HG02884 (cell line): Measurements from ENCODE around the gene FCER1G.

ENCODE experiments used
- ATAC-seq: cut with Tn5 transposase; IDR thresholded peaks from one replicate; pipeline ENCODE4 v1.9.1; 2021; ENCODE audit warnings: mild to moderate bottlenecking, moderate library complexity; ENCODE audit not compliant: unreplicated experiment

FCER1G gene

DNA sequence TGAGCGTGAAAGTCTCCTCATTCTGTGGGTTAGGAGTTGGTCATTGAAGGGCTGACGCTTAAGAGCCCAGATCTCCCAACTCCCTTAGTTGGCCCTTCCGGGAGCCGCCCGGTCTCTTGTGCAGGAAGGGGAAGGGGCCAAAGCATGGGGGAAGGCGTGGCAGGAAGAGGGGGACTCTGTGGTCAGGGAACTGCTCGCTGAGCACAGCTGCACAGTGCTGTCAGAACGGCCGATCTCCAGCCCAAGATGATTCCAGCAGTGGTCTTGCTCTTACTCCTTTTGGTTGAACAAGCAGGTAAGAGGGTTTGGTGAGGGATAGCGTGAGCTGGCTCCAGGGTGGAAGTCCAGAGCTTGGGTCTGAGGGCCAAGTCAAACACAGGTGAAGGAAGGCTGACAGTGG lies at the start of gene FCER1G:
Gene FCER1G (plus strand): TSS at position 220 of the 400 bp plus-strand sequence. CDS start 27 bp downstream, at position 247.
- ATAC-seq, result no peak

DNA sequence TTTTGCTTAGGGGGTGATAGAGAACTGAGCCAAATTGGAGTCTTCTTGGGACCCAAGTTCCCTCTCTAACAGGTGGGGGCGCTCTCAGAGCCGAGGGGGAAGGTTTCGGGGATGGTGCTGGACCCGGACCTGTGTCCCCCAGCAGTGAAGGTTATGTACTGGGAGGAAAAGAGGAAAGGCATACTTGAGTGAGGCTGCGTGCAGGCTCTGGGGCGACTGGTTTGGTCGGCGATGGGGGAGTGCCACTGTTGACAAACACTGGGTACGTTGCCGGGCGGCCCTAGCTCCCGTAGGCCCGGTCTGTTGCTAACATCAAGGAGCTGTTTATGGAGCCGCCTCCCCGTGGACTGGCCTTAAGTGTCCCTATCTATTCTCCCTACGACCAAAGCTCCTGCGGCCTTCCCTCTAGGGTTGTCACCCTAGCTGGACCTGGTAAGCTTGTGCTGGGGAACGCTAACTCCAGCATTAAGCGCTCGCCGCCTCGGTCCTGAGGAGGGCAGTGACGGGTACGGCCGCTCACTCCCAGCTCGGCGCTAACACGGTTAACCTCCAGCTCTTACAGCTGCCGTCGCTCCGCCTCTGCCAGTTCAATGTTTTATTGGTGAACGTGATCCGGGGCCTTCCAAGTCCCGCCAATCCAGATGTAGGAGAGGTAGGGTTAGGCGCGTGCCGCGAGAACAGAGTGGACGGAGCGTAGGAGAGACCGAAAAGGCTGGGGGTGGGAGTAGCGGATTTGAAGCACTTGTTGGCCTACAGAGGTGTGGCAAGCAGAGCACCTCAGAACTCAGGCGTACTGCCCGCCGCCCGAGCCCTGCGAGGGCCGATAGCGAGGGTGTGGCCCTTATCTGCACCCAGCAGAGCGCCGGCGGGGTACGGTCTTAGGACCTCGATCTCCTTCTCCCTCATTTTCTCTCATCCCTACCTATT lies 49.1 kb upstream of the FCER1G start, which contains the start of gene PPOX:
Gene PPOX (plus strand): TSS at position 685 of the 927 bp plus-strand sequence. CDS start 422 bp downstream, outside the sequence.
- ATAC-seq, result peak; percentile 90

DNA sequence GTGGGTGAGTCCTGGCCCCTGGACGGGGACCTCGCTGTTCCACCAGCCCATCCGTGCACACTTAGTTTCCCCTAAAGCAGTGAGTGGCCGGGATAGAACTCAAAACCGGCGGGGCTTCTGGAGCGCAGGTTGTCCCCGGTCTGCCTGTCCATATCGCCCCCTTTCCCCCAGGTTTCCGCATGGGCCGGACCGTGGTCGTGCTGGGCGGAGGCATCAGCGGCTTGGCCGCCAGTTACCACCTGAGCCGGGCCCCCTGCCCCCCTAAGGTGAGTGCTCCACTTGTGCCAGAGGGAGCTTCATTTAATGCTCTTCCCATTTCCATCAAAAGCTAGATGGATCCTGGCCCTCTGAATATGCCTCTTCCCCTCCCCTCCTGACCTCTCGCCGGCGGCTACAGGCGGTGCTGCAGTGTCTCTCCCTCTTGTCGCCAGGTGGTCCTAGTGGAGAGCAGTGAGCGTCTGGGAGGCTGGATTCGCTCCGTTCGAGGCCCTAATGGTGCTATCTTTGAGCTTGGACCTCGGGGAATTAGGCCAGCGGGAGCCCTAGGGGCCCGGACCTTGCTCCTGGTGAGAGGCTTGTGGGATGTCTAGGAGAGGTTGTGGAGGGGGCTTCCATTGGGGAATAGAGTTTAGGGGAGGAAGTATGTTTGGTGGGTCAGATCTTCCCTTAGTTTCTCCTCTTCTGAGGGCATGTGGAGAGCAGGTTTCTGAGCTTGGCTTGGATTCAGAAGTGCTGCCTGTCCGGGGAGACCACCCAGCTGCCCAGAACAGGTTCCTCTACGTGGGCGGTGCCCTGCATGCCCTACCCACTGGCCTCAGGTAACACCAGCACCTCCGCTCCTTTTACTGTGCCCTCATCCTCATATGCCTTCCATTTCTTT lies 48.2 kb upstream of the FCER1G start:
- ATAC-seq, result peak; percentile 5

DNA sequence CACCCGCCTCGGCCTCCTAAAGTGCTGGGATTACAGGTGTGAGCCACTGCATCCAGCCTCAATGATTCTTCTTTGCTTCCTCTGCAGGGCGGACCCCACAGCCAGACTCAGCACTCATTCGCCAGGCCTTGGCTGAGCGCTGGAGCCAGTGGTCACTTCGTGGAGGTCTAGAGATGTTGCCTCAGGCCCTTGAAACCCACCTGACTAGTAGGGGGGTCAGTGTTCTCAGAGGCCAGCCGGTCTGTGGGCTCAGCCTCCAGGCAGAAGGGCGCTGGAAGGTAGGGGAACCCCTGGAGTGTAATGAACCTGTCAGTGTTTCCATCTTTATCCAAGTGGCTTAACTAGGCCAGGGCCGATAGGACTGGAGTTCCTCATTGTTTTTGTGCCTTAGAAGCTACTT lies 46.2 kb upstream of the FCER1G start:
- ATAC-seq, result no peak

DNA sequence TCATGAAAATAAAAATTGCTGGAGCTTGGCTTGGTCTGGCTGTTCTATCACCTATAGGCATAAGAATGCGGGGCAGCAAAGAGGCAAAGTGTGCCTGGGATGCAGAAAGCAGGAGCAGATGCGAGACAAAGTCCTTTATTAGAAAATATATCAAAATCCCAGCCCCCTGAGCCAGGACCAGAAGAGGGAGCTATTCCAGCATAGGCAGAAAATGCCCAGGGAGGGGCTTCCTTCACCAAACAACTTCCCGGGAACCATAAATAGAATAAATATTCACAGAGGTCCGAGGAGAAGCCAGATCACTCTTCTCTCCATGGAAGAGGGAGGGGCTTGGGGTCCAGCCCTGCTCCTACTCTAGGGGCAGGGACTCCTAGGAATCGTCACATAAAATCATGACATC lies 43.9 kb upstream of the FCER1G start:
- ATAC-seq, result no peak

DNA sequence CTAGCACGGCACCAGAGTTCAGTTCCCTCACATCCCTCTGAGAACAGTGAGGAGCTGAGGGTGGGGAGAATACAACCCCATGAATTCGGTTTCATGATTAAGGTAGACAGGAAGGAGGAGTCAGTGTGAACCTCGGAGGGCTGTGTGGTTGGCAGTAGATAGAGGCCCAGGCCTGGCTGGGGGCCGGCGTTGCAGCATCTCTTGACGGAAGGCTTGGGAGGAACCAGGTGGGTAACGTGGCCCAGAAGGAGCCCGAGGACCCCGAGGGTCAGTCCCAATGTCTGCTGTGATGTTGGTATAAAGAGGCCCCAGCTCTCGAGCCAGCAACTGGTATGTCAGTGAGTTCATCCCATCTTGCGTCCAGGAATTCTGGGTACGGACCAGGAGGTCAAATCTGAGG lies 43.4 kb upstream of the FCER1G start:
- no peak for ATAC-seq

DNA sequence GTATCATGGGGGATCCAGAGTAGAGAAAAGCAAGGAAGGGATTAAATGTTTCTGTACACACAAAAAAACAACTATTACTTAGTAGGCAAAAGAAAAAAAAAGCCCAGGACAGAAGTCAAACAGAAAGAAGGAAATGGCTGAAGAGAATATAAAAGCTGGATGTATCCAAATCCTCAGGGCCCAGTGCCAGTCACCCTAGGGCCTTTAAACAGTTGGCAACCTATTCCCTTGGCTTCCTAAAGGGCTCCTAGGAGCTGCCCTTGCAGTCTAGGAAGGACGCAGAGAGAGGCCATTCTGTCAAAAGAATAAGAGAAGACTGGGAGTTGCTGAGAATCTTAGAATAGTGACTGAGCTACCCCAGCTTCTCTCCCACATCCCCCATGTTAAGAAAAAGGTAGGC lies 42.7 kb upstream of the FCER1G start:
- ATAC-seq, result no peak

DNA sequence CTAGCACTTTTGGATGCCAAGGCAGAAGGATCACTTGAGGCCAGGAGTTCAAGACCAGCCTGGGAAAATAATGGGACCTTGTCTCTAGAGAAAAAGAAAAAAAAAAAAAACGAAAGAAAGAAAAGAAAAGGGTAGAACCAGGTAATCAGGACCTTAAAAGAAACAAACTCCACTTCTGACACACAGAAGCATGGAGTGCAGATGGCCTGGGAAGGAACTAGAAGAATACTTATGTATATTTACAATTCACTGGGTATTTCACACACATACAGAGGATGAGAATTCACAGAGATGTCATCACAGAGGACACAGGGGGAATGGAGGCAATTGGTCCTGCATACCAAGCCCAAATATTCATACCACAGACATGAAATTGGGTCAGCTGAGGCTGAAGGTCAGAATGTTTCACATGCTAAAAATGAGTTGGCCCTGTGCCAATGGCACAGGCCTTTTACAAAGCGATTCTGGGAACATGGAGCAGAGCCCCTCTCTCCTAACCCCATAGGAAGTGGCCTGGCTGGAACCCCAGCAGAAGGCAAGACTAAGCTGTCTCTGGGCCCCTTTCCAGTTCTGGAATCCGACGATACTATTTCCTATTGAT lies 42.2 kb upstream of the FCER1G start:
- no peak for ATAC-seq

DNA sequence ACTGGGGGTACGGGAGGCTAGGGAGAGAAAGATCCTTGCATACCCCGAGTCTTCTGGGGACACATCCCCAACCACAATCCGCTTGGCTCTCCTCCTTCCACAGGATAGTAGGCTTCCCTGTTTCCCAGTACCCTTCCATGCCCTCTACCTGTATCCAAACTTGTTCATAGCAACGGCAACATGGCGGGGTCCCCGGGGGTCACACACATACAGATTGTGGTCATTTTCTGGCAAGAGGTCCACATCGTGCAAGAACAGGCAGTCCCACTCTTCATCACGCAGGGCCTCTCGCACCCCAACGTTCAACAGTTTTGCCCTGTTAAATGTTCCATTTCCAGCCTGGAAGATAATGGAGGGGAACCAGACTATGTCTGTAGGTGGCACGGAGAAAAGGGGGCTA lies 41.4 kb upstream of the FCER1G start:
- no peak for ATAC-seq

DNA sequence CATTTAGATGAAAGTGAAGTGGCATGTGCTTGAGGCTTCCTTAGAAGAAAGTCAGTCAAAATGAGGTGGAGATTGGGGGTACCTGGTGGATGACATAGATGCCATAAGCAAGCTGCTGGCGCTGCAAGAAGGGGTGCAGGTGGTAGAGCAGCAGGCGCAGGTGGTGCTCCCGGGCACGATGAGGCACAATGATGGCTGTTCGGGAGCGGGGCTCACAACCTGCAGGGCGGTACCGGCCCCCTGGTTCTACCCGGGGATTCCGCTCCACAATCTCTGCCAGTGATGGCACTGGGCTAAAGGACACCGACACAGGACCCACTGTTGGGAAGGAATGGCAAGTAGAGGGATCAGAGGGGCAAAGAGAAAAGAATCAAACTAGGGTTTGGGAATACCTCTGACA lies 40.2 kb upstream of the FCER1G start:
- no peak for ATAC-seq

DNA sequence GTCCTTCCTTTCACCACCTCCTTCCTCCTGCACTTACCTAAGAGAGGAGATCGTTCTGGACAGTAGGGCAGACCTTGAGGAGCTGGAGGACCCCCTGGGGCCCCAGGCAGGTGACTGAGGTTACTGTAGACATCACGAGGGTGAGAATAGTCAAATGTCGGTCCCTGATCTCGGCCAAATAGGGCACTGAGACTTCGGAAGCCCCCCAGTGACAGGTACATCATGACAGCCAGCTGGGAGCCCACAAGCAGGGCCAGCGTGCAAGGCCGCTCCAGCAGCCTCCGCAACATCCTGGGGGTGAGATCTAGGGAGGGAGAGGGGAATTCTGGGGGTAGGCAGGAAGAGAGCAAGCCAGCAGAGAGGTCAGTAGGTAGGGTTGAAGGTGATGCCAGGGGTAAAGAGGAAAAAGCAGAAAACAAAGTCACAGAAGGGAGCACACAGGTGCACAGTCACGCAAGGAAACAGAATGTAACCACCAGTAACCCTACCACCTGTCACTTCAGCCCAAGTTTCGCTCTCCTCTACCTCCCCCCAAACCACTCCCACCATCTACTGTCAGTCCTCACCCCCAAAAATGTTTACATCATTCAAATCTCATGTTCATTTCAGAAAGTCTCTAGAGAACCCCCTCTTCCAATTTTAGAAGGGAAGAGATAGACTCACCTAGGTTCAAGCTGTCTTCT lies 39.2 kb upstream of the FCER1G start:
- no peak for ATAC-seq

DNA sequence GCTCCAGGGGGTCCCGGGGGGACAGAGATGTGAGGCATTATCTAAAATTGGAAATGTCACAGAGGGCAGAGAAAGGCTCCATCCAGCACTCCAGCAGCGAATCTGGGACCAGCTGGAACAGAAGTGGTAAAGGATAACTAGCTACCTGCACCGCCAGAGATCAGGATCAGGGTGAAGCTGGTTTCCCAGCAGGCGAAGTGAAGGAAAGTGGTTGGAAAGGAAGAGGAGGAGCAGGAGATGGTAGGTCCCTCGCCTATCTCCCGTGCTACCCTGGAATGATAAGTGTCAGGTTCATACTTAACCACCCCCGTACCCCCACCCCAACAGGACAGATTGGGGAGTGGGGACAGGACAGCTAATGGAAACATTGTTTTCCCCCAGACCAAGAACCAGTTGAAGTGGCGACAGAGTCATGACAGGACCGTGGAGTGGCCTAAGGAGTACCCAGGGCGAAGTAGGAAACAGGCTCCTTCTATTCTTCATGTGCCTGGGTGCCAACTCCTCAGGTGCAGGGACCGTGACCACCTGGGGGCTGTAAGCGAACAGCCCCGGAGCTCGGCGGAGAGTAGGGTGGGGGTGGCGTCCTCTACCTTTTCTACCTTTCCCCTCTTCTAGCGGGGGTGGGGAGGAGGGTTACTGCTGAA lies 38.5 kb upstream of the FCER1G start:
- ATAC-seq, result no peak

DNA sequence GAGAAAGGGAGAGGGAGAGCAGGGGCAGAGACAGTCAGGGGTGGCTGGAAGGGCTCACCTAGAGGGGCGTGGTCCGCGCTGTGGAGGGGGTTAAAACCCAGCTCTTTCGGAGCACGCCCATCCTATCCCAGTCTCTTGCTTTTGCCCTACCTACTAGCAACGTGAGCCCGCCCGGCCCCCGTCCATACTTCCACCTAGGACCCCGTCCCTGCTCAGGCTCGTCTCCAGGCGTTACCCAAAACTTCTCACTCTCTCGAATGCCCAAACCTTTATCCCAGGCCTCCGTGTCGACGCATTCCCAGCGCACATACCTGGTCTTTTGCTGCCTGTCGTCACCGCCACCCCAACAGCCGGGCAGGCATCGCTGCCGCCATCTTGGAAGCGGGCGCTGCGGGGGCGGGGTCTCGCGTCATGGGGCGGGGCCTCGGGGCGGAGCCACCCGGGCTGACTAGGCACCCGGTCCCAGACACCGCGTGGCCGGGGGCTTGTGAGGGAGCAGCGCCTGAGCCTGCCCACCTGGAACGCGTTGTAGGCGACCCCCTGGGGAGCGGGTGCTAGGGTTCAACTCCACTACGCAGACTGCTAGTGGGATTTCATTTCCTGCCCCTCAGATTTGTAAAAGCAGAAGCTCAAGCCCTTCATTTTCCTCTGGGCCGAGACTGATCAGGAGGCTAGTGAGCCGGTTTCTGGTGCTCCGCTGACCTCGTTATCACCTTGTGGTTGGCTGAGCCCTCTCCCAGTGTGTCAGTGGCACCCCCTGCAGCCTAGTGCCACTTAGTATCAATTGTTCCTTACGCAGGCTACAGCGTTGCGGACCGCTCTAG lies 37.8 kb upstream of the FCER1G start, which contains the start of gene B4GALT3:
Gene B4GALT3 (minus strand): TSS at position 396 of the 824 bp plus-strand sequence. CDS start 1,447 bp downstream, outside the sequence.
- ATAC-seq, result peak; percentile 76

DNA sequence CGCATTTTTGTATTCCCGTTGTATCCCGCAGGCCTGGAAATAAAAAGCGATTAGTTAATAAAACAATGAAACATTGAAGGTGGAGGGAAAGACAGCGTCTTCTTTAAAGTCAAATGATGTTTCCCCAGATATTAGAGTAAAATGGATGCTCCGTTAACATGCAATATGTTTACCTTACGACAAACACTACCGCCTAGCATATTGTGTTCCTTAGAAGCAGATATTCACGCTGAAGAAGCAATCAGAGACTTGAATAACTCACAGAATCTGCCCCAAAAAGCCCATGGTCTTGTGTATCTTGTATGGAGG lies 37.2 kb upstream of the FCER1G start:
- ATAC-seq, result no peak

DNA sequence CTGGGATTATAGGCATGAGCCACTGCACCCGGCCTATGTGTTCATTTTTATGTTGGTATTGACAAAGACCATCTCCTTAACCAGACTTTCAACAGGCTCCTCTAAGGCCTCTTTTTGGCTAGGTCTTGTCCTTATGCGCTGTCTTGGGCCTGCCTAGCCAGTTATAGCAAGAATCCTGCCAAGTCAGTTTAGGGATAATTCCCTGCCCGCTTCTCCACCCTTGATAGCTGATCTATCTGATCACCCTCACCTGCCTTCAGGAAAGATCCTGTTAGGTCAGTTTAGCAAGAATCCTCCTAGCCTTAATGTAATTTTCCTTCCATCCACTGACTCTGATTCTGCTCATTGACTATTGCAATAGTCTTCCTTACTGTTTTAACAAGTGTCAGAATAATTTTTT lies 35.4 kb upstream of the FCER1G start:
- ATAC-seq, result no peak

DNA sequence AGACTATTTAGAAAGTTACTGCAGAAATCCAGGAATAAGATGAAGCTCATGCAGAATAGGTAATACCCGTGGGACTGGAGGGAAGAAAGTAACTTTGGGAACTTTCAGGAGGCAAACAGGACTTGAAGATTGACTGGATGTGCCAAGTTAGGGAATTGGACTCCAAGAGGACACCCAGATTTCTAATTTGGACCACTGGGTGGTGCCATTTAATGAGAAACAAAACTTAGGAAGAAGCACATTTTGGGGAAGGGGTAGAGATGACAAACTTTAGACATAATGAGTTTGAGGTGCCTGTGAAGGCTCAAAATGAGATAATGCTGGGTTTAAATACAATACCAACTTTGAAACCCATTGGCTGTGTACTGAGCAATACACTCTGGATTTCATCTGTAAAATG lies 34.5 kb upstream of the FCER1G start:
- no peak for ATAC-seq

DNA sequence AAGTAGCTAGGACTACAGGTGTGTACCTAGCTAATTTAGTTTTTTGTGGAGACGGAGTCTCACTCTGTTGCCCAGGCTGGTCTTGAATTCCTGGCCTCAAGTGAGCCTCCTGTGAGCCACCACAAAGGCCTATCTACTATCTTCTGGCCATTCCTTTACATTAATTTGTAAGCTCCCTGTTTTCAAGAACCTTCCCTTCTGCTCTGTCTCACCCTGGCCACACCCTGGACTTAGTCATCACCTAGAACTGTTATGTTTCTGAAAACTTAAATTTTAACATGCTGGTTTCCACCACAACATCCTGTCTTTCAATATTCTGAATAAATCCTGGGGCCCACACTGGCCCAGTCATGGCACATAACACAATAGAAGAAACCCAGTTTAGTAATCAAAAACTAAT lies 32.9 kb upstream of the FCER1G start:
- no peak for ATAC-seq

DNA sequence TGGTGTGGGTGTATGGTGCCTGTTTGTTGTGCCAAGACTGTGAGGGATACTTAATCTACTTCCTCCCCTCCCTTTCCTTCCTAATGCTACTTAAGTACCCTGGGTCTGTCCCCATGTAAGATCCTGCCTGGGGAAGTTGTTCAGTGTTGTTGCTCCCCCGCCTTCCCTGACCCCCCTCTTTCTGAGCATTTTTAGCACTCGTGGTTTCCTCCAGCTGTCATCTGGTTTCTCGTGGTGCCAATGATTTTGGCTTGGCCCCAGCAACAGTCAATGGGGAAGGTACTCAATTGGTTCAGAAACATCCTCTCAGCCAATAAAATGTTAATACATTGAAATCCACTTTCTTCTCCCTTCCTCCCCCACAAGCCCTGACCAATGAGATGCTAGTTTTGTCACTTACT lies 29.8 kb upstream of the FCER1G start:
- ATAC-seq, result peak; percentile 68

DNA sequence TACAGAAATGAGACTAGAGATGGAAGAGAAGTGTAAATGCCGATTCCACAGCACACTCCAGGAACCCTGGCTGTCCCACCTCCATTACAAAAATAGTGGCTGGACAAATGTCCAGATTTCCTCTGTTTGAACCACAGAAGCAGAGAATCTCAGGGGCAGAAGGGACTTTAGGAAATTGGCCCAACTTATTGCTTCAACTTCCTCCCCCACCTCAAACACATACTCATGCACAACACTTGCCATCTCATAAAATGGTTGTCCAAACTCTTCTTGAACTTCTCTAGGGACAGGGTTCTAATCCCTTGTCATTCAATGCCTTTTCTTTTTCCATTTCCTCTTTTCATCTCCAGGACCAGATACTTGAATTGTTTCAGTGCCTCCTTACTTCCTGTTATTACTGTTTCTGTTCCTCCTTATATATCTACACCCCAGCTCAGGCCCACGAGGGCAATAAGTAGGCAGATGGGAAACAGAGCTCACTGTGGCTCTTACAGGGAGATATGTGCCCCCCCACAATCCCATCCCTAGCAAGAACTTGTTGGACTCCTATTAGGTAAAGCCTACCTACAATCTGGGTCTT lies 29.3 kb upstream of the FCER1G start:
- no peak for ATAC-seq
